ENCODE data around the gene FST.

DNA sequence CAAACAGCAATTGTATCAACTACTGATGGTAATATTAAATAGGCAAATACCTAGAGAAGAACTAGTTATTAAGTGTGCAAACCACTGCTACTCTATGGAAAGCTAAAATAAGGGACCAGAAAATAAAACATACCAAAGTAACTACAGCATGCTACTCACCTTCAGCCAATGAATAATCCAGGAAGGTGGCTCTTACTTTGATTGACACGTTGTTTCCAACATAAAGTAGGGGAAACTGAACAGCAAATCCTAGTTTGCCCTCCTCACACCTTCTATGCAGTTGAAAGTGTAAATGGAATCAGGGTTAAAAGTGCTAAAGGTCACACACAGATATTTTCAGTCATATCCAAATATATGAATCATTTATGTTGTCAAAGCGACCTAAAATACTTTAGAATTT lies 5.1 kb upstream of the FST start:
- TF ChIP-seq, protein P1, sequence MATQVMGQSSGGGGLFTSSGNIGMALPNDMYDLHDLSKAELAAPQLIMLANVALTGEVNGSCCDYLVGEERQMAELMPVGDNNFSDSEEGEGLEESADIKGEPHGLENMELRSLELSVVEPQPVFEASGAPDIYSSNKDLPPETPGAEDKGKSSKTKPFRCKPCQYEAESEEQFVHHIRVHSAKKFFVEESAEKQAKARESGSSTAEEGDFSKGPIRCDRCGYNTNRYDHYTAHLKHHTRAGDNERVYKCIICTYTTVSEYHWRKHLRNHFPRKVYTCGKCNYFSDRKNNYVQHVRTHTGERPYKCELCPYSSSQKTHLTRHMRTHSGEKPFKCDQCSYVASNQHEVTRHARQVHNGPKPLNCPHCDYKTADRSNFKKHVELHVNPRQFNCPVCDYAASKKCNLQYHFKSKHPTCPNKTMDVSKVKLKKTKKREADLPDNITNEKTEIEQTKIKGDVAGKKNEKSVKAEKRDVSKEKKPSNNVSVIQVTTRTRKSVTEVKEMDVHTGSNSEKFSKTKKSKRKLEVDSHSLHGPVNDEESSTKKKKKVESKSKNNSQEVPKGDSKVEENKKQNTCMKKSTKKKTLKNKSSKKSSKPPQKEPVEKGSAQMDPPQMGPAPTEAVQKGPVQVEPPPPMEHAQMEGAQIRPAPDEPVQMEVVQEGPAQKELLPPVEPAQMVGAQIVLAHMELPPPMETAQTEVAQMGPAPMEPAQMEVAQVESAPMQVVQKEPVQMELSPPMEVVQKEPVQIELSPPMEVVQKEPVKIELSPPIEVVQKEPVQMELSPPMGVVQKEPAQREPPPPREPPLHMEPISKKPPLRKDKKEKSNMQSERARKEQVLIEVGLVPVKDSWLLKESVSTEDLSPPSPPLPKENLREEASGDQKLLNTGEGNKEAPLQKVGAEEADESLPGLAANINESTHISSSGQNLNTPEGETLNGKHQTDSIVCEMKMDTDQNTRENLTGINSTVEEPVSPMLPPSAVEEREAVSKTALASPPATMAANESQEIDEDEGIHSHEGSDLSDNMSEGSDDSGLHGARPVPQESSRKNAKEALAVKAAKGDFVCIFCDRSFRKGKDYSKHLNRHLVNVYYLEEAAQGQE (IDR thresholded peaks at IDR 0.05; ENCODE audit: low read depth, low read length): no peak
- TF ChIP-seq, protein P2, sequence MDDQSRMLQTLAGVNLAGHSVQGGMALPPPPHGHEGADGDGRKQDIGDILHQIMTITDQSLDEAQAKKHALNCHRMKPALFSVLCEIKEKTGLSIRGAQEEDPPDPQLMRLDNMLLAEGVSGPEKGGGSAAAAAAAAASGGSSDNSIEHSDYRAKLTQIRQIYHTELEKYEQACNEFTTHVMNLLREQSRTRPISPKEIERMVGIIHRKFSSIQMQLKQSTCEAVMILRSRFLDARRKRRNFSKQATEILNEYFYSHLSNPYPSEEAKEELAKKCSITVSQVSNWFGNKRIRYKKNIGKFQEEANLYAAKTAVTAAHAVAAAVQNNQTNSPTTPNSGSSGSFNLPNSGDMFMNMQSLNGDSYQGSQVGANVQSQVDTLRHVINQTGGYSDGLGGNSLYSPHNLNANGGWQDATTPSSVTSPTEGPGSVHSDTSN (IDR thresholded peaks at IDR 0.05): no peak
- TF ChIP-seq, protein P3, sequence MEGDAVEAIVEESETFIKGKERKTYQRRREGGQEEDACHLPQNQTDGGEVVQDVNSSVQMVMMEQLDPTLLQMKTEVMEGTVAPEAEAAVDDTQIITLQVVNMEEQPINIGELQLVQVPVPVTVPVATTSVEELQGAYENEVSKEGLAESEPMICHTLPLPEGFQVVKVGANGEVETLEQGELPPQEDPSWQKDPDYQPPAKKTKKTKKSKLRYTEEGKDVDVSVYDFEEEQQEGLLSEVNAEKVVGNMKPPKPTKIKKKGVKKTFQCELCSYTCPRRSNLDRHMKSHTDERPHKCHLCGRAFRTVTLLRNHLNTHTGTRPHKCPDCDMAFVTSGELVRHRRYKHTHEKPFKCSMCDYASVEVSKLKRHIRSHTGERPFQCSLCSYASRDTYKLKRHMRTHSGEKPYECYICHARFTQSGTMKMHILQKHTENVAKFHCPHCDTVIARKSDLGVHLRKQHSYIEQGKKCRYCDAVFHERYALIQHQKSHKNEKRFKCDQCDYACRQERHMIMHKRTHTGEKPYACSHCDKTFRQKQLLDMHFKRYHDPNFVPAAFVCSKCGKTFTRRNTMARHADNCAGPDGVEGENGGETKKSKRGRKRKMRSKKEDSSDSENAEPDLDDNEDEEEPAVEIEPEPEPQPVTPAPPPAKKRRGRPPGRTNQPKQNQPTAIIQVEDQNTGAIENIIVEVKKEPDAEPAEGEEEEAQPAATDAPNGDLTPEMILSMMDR (IDR thresholded peaks at IDR 0.05): no peak
- TF ChIP-seq, protein P4, sequence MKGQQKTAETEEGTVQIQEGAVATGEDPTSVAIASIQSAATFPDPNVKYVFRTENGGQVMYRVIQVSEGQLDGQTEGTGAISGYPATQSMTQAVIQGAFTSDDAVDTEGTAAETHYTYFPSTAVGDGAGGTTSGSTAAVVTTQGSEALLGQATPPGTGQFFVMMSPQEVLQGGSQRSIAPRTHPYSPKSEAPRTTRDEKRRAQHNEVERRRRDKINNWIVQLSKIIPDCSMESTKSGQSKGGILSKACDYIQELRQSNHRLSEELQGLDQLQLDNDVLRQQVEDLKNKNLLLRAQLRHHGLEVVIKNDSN (IDR thresholded peaks at IDR 0.05; ENCODE audit: borderline replicate concordance, low read depth): no peak
- TF ChIP-seq POLR2AphosphoS5 (IDR thresholded peaks at IDR 0.05; ENCODE audit: low read depth, low read length) (no peak), FOXJ3 (CRISPR knock-in tag; IDR thresholded peaks at IDR 0.05) (no peak), RFX5 (IDR thresholded peaks at IDR 0.05; ENCODE audit: low read length) (no peak), RAD21 (IDR thresholded peaks at IDR 0.05; ENCODE audit: low read length) (no peak), SMC3 (IDR thresholded peaks at IDR 0.05; ENCODE audit: low read depth, low read length) (no peak)
